ENCODE data around the gene ASTN2.

ASTN2 gene

DNA sequence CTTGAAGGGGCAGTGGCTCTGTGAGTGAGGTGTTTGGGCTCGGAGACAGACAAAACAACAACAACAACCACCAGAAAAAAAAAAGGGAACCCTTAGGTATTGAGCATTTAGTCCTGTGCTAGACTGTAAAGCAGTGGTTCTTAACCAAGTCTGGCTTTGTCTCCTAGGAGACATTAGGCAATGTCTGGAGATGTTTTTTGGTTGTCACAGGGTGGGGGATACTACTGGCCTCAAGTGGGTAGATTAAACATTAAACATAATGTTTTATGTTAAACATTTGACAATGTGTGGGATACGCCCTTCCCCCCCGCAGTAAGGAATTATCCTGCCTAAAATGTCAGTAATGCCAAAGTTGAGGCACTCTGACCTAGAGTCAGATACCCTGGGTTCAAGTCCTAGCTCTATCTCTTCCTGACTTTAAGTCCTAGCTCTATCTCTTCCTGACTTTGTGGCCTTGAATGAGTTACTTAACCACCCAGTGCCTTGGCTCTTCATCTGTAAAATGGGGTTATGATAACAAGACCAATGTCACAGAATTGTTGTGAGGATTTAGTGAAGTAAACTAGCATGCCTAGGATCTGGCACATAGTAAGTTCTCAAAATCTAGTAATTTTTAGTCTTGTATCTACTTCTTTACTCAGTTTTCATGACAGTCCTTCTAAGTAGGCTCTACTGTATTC lies 725.9 kb downstream of the ASTN2 start:
- TF ChIP-seq, protein P1, sequence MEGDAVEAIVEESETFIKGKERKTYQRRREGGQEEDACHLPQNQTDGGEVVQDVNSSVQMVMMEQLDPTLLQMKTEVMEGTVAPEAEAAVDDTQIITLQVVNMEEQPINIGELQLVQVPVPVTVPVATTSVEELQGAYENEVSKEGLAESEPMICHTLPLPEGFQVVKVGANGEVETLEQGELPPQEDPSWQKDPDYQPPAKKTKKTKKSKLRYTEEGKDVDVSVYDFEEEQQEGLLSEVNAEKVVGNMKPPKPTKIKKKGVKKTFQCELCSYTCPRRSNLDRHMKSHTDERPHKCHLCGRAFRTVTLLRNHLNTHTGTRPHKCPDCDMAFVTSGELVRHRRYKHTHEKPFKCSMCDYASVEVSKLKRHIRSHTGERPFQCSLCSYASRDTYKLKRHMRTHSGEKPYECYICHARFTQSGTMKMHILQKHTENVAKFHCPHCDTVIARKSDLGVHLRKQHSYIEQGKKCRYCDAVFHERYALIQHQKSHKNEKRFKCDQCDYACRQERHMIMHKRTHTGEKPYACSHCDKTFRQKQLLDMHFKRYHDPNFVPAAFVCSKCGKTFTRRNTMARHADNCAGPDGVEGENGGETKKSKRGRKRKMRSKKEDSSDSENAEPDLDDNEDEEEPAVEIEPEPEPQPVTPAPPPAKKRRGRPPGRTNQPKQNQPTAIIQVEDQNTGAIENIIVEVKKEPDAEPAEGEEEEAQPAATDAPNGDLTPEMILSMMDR (IDR thresholded peaks at IDR 0.05; ENCODE audit: low read depth, low read length, missing control alignments), result no peak
- peak overlapping the region; percentile 86 for H3K4me3 ChIP-seq (replicated peaks; ENCODE audit: low read depth, low read length)

DNA sequence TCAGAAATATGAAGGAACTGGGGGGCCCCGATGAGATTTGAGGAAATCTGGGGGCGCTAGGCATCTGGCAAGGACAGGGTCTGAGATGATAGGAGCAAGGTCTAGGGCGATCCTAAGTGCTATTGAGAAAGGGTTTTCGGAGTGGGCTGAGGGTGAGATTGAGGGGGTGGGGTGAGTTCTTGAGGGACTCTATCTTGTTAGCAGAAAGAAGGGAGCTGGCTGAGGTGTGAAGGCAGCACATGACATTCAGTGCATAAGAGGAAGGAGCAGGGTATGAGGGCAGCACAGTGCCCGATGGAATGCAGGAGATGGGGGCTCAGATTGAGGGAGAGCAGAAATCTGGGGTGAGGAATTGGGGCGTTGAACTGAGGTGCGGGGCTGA lies 727.1 kb downstream of the ASTN2 start:
- TF ChIP-seq, protein P1 (IDR thresholded peaks at IDR 0.05; ENCODE audit: low read depth, low read length, missing control alignments), result no peak
- DNase-seq (ENCODE audit: extremely low read depth, low read depth), result no peak
- H3K4me3 ChIP-seq (replicated peaks; ENCODE audit: low read depth, low read length), result peak overlapping the region; percentile 86

More for the DNA sequence above, 725.9 kb downstream of the ASTN2 start:
- no peak for DNase-seq (ENCODE audit: extremely low read depth, low read depth)

DNA sequence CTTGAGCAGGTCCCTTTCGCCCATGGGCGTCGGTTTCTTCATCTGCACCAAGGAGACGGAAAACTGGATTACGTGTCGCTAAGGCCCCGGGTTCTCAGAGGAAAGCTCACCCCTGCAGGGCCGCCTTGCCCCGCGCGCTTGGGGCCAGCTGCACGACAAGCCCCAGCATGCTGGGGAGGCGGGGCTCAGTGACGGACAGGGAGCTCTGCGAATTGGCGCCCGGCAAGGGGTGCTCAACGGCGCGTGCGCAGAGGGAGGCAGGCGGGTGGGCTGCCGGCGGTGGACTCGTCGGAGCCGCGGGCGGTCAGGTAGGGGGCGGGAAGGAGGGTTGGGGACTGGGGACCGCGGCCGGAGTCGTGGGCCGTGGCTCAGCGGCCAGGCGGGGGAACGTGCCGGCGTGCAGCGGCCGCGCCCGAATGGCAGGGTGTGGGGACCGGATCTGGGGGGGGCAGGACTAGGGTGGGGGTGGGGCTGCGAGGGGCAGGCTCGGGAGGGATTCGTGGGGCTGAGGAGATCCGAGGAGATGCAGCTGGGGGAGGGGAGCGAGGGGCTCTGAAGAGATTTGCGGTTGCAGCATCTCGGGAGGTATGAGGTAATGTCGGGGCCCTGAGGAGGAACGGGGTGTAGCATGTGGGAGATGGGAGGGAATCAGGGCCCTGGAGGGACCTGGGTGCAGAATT lies 727.6 kb downstream of the ASTN2 start, which contains the start of gene TRIM32:
TRIM32 (plus strand) TSS at position 232 of the 680 bp plus-strand sequence. CDS start 10,438 bp downstream, outside the sequence.
- peak; percentile 51 for DNase-seq (ENCODE audit: extremely low read depth, low read depth)
- peak within 1 kb of the TSS; percentile 86 for H3K4me3 ChIP-seq (replicated peaks; ENCODE audit: low read depth, low read length)
- TF ChIP-seq, protein P1 (IDR thresholded peaks at IDR 0.05; ENCODE audit: low read depth, low read length, missing control alignments), result no peak

DNA sequence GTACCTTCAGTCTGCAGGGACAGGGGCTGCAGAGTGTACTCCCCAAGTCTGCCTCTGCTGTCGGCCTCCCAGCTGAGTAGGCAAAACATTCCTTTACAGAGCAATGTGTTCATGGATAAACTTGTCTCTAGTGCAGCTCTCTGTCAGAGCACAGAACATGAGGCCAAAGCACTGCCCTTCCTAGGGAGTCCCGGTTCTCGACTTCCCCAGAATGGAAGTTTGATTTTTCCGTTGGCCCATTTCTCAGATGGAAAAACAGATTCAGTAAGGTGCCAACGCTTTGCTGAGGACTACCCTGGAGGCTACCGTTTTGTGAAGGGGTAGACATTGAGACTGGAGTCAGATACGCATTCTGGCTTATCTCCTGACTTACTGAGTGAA lies 728.2 kb downstream of the ASTN2 start:
- DNase-seq (ENCODE audit: extremely low read depth, low read depth), result no peak
- TF ChIP-seq, protein P1 (IDR thresholded peaks at IDR 0.05; ENCODE audit: low read depth, low read length, missing control alignments), result no peak
- peak overlapping the region; percentile 86 for H3K4me3 ChIP-seq (replicated peaks; ENCODE audit: low read depth, low read length)

DNA sequence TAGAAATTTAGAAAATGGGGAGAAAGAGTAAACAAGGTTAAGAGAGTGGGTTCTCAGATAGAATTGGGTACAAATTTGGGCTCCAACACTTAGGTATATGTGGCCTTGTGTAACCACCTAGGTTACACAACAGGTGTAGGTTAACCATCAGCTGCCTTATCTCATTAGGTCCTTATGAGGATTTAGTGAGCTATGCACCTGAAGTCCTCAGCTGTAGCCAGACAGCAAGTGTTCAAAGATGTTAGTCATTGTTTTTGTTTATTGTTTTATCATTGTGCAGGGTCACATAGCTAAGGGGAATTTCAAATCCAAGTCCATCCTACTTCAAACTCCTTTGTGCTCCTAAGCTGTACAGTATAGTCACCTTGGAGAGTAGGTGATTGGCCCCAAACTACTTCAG lies 728.7 kb downstream of the ASTN2 start:
- DNase-seq (ENCODE audit: extremely low read depth, low read depth), result no peak
- H3K4me3 ChIP-seq (replicated peaks; ENCODE audit: low read depth, low read length), result peak overlapping the region; percentile 86
- TF ChIP-seq, protein P1 (IDR thresholded peaks at IDR 0.05; ENCODE audit: low read depth, low read length, missing control alignments), result no peak

DNA sequence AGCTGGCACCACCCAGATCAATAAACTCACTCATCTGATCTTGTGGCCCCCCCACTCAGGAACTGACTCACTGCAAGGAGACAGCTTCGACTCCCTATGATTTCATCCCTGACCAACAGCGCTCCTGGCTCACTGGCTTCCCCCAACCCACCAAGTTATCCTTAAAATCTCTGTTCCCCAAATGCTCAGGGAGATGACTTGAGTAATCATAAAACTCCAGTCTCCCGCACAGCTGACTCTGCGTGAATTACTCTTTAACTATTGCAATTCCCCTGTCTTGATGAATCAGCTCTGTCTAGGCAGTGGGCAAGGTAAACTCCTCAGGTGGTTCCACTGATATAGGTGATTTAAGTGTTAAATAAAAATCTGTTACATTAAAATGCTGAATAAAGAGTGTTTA lies 729.7 kb downstream of the ASTN2 start:
- TF ChIP-seq, protein P1 (IDR thresholded peaks at IDR 0.05; ENCODE audit: low read depth, low read length, missing control alignments), result no peak
- no peak overlapping the region for H3K4me3 ChIP-seq (replicated peaks; ENCODE audit: low read depth, low read length)
- no peak for DNase-seq (ENCODE audit: extremely low read depth, low read depth)

All from HFF-Myc (cell line).